Naive thymus-derived CD4-positive, alpha-beta T cell (primary cell): ENCODE results near the gene HEMK1. TPM values are rescaled to one million over a fixed set of nuclear protein-coding genes. Genes with fewer than 3 reads are reported as not detected.

Source experiments
- ATAC-seq: fragments of 150-1000 bp; cut with Tn5 transposase; 2 replicates; pipeline ENCODE4 v1.10.0; 2021; ENCODE audit warnings: mild to moderate bottlenecking, moderate library complexity
- CTCF ChIA-PET: fragments of 350-600 bp; sonication (Branson Sonifier 250); formaldehyde crosslinking; loops from one replicate; lab custom pipeline; 2021; ENCODE audit warnings: antibody characterized with exemption; lab: Charles Lee
- POLR2A ChIA-PET: fragments of 350-600 bp; sonication (Branson Sonifier 250); formaldehyde crosslinking; loops from one replicate; lab custom pipeline; 2021; ENCODE audit warnings: antibody characterized with exemption, inconsistent platforms; lab: Charles Lee
- DNase-seq, 9 donors: peaks; one replicate each; pipeline versions ENCODE4 v3.0.0 to v3.0.0-alpha.2; 2020 to 2022; ENCODE audit warnings: mixed read lengths in 1 of 9
- H3K27ac ChIP-seq: one replicate; pipeline ENCODE4 v1.7.0; 2013; ENCODE audit warnings: mild to moderate bottlenecking, low read depth, low read length, moderate library complexity
- H3K27me3 ChIP-seq, 2 donors: one replicate each; pipeline ENCODE4 v1.7.0; 2013; ENCODE audit warnings: low read length in 2 of 2, mild to moderate bottlenecking in 2 of 2, moderate library complexity in 2 of 2; ENCODE audit not compliant: control insufficient read depth in 2 of 2, insufficient read depth in 2 of 2
- H3K36me3 ChIP-seq, 3 experiments: 1 replicate in 2 of 3; 2 replicates in 1 of 3; pipeline ENCODE4 v1.7.0; 2013; ENCODE audit warnings: low read length in 3 of 3, mild to moderate bottlenecking in 3 of 3, moderate library complexity in 1 of 3; ENCODE audit not compliant: insufficient read depth in 3 of 3, control insufficient read depth in 2 of 3
- H3K4me1 ChIP-seq, 2 donors: one replicate each; pipeline ENCODE4 v1.7.0; 2013; ENCODE audit warnings: low read length in 2 of 2, mild to moderate bottlenecking in 2 of 2, moderate library complexity in 1 of 2; ENCODE audit not compliant: control insufficient read depth in 2 of 2, insufficient read depth in 2 of 2
- H3K4me3 ChIP-seq: 2 replicates; pipeline ENCODE4 v1.7.0; 2013; ENCODE audit warnings: mild to moderate bottlenecking, low read length
- H3K9me3 ChIP-seq, 3 experiments: 1 replicate in 2 of 3; 2 replicates in 1 of 3; pipeline ENCODE4 v1.7.0; 2013; ENCODE audit warnings: low read length in 3 of 3; ENCODE audit not compliant: control insufficient read depth in 2 of 3
- H3K27ac Mint-ChIP-seq, 9 donors: one replicate each; pipeline ENCODE4 v1.8.0; 2020 to 2022; ENCODE audit warnings: mixed read lengths in 9 of 9, mild to moderate bottlenecking in 8 of 9, moderate library complexity in 5 of 9, inconsistent platforms in 2 of 9
- H3K27me3 Mint-ChIP-seq, 5 donors: one replicate each; pipeline ENCODE4 v1.8.0; 2021 to 2022; ENCODE audit warnings: mixed read lengths in 5 of 5, mild to moderate bottlenecking in 1 of 5
- H3K36me3 Mint-ChIP-seq, 5 donors: one replicate each; pipeline ENCODE4 v1.8.0; 2020 to 2022; ENCODE audit warnings: mixed read lengths in 5 of 5, mild to moderate bottlenecking in 3 of 5, inconsistent platforms in 1 of 5
- H3K4me1 Mint-ChIP-seq, 7 donors: one replicate each; pipeline ENCODE4 v1.8.0; 2020 to 2022; ENCODE audit warnings: mixed read lengths in 7 of 7, mild to moderate bottlenecking in 3 of 7, inconsistent platforms in 1 of 7
- H3K4me3 Mint-ChIP-seq, 10 donors: one replicate each; pipeline ENCODE4 v1.8.0; 2020 to 2022; ENCODE audit warnings: mild to moderate bottlenecking in 10 of 10, mixed read lengths in 10 of 10, moderate library complexity in 6 of 10, inconsistent platforms in 2 of 10
- H3K9me3 Mint-ChIP-seq, 11 donors: one replicate each; pipeline ENCODE4 v1.8.0; 2020 to 2022; ENCODE audit warnings: mixed read lengths in 11 of 11, mild to moderate bottlenecking in 4 of 11, inconsistent platforms in 1 of 11, moderate library complexity in 1 of 11
- intact Hi-C, 2 donors: fragments of 100-400 bp; cut with micrococcal nuclease; formaldehyde crosslinking; loops; one replicate each; pipeline ENCODE4 v1.15.1; 2023
- polyA plus RNA-seq, 2 donors: library from polyadenylated mRNA; unstranded; fragments of 300-500 nt; fragmentation: Illumina TruSeq; gene quantifications; one replicate each; pipeline ENCODE4 v1.2.3, GENCODE V29; 2021
- total RNA-seq, 6 experiments: library from RNA in 5 of 6; stranded (reverse) in 5 of 6; gene quantifications; 1 replicate in 5 of 6; 2 replicates in 1 of 6; pipeline ENCODE4 v1.2.3 and lab custom pipeline; 2021 to 2026

HEMK1 gene
- total and polyA plus RNA-seq, 7 experiments from 2014 or later: 32.1 to 71.1 (median 40.1) TPM

DNA sequence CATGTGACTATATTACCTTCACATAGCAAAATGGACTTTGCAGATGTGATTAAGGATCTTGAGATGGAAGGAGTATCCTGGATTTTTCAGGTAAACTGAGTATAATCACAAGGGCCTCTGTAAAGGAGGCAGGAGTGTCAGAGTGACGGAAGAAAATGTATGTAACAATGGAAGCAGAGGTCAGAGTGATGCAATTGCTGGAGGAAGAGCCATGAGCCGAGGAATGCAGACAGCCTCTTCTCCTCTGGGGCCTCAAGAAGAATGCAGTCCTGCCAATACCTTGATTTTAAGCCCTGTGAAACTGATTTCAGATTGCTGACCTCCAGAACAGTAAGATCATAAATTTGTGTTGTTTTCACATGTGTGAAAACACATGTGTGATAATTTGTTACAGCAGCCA lies 15.1 kb downstream of the HEMK1 start:
- ChIA-PET CTCF (interaction anchor here (20.2 kb wide), 1 partner anchor 26 kb away, joined by 578 read pairs; the partner anchor contains the start of genes CISH and MAPKAPK3), POLR2A (interaction anchor here (6.7 to 21.2 kb wide), 2 partner anchors 15 to 24 kb away, joined by 47 to 730 read pairs; partner anchors contain the start of genes C3orf18, CISH, HEMK1 and MAPKAPK3)
- Histone ChIP-seq H3K9me3 (no peaks in the 10 kb centered on the region), H3K4me1 (peaks cover 33 to 44% of the 10 kb centered on the region in 2 donors), H3K4me3 (no peak overlapping the region), H3K36me3 (peaks cover 0 to 46% (median 0%) of the 10 kb centered on the region in 3 experiments), H3K27ac (no peak overlapping the region), H3K27me3 (no peaks in the 10 kb centered on the region)
- Mint-ChIP-seq H3K4me1 (peaks cover 29 to 80% (median 51%) of the 10 kb centered on the region in 7 donors), H3K27ac (peak overlapping the region in 8 of 9 donors; percentile 11 to 71 (median 36)), H3K36me3 (peaks cover 3 to 35% (median 7%) of the 10 kb centered on the region in 5 donors), H3K9me3 (no peaks in the 10 kb centered on the region), H3K27me3 (no peaks in the 10 kb centered on the region), H3K4me3 (no peak overlapping the region)
- intact Hi-C loops: no loop called here
- no peak for ATAC-seq
- no peak for DNase-seq

DNA sequence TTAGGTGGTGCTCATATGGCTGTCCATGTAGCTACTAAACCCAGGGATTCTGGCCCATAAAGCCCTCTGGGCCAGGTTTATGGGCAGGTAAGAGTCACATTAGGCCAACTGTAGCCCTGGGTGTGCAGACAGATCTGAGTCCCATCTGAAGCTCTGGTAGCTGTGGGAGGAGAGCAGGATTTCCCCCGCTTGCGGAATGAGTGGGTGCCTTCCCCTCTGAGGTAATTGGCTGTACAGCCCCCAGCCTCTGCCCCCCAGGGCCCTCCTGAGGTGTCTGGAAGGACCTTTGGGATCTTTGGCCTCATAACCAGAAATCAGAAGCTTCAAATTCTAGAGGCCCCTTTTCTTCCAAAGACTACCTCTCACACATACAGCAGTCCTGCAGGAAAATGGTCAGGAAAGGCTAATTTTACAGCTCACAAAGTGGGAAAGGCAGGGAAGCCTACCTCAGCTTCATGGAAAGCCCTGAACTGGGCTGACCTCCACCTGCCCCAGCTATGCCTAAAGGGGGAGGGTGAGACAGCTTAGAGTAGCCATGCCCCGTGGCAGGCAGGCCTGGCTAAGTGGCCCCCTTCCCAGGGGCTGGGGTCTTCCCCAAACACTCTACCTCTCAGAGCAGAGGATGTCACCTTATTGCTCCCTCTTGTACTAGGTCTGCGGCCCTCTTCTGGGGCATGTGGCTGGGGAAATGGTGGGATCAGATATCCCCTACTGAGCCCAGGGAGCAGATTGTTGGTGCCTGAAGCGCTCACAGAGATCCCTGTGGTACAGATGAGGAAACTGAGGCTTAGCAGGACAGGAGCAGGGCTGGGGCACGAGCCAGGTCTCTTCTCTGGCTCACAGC lies 16.8 kb downstream of the HEMK1 start:
- peak in 1 of 9 donors; percentile 45 for DNase-seq
- peaks cover 3 to 26% (median 5%) of the 10 kb centered on the region in 5 donors for H3K36me3 Mint-ChIP-seq
- no peaks in the 10 kb centered on the region for H3K27me3 Mint-ChIP-seq
- H3K4me1 ChIP-seq: peaks cover 41 to 44% of the 10 kb centered on the region in 2 donors
- intact Hi-C loops: no loop called here
- H3K4me3 ChIP-seq: no peak overlapping the region
- no peaks in the 10 kb centered on the region for H3K27me3 ChIP-seq
- CTCF ChIA-PET: interaction anchor here (0.7 to 11.1 kb wide), 5 partner anchors 9 to 68 kb away, joined by 3 to 268 read pairs (median 4); partner anchors contain the start of genes C3orf18, CISH, HEMK1 and MAPKAPK3
- H3K27ac ChIP-seq: no peak overlapping the region
- H3K9me3 Mint-ChIP-seq: no peaks in the 10 kb centered on the region
- POLR2A ChIA-PET: interaction anchor here (0.7 to 11.1 kb wide), 4 partner anchors 8 to 21 kb away, joined by 3 to 410 read pairs (median 67); partner anchors contain the start of genes C3orf18, CISH, HEMK1 and MAPKAPK3
- peaks cover 0 to 34% (median 0%) of the 10 kb centered on the region in 3 experiments for H3K36me3 ChIP-seq
- peaks cover 30 to 83% (median 54%) of the 10 kb centered on the region in 7 donors for H3K4me1 Mint-ChIP-seq
- no peak overlapping the region for H3K4me3 Mint-ChIP-seq
- no peaks in the 10 kb centered on the region for H3K9me3 ChIP-seq
- H3K27ac Mint-ChIP-seq: peak overlapping the region in 4 of 9 donors; percentile 19 to 82 (median 62)
- ATAC-seq: no peak

DNA sequence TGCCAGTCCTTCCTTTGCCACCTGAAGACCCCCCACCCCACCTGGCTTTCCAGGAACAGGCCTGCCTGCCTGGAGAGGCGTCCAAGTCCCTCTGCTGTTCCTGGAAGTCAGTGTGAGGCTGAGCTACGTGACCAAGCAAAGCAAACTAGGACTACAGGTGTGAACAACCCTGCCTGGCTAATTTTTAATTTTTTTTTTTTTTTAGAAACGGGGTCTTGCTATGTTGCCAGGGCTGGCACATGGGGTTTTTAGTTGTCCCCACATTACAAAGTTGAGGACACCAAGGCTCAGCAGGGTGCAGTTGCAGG lies 17.4 kb downstream of the HEMK1 start:
- Mint-ChIP-seq H3K27me3 (no peaks in the 10 kb centered on the region), H3K9me3 (no peaks in the 10 kb centered on the region), H3K4me1 (peaks cover 26 to 83% (median 53%) of the 10 kb centered on the region in 7 donors), H3K36me3 (peaks cover 0 to 22% (median 3%) of the 10 kb centered on the region in 5 donors), H3K27ac (peak overlapping the region in 5 of 9 donors; percentile 32 to 95 (median 82)), H3K4me3 (peak overlapping the region in 1 of 10 donors; percentile 67)
- ATAC-seq: no peak
- H3K36me3 ChIP-seq: peaks cover 0 to 28% (median 0%) of the 10 kb centered on the region in 3 experiments
- intact Hi-C loops: no loop called here
- H3K27me3 ChIP-seq: no peaks in the 10 kb centered on the region
- H3K9me3 ChIP-seq: no peaks in the 10 kb centered on the region
- peaks cover 41 to 44% of the 10 kb centered on the region in 2 donors for H3K4me1 ChIP-seq
- CTCF ChIA-PET: interaction anchor here (1.0 to 11.1 kb wide), 4 partner anchors 16 to 67 kb away, joined by 3 to 268 read pairs (median 49); partner anchors contain the start of genes C3orf18, CISH, HEMK1 and MAPKAPK3
- POLR2A ChIA-PET: interaction anchor here (1.1 to 11.1 kb wide), 3 partner anchors 11 to 21 kb away, joined by 3 to 410 read pairs (median 130); partner anchors contain the start of genes C3orf18, CISH, HEMK1 and MAPKAPK3
- H3K27ac ChIP-seq: no peak overlapping the region
- no peak overlapping the region for H3K4me3 ChIP-seq
- no peak for DNase-seq

DNA sequence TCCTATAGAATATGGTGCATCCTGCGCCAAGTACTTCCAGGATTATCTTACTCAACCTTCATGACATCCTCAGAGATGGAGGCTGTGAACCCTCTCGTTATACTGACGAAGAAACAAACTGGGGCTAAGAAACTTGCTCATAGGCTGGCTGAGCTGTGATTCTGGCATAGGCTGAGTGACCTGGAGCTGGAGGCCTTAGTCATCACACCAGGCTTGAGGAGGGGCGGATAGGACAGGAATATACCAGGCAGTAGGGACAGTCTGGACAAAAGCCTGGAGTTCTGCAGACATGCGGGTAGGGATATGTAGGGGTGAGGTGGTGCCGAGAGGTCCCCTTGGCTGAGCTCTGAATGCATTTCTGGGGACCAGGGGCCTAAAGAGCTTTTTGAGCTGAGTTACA lies 18.1 kb downstream of the HEMK1 start:
- Histone ChIP-seq H3K36me3 (peaks cover 0 to 22% (median 0%) of the 10 kb centered on the region in 3 experiments), H3K4me3 (no peak overlapping the region), H3K4me1 (peaks cover 42 to 47% of the 10 kb centered on the region in 2 donors), H3K9me3 (no peaks in the 10 kb centered on the region), H3K27ac (no peak overlapping the region), H3K27me3 (no peaks in the 10 kb centered on the region)
- no peak for ATAC-seq
- Mint-ChIP-seq H3K4me1 (peaks cover 27 to 85% (median 53%) of the 10 kb centered on the region in 7 donors), H3K27me3 (no peaks in the 10 kb centered on the region), H3K36me3 (peaks cover 0 to 20% (median 3%) of the 10 kb centered on the region in 5 donors), H3K9me3 (no peaks in the 10 kb centered on the region), H3K27ac (peak overlapping the region in 8 of 9 donors; percentile 37 to 95 (median 82)), H3K4me3 (peak overlapping the region in 7 of 10 donors; percentile 6 to 67 (median 25))
- DNase-seq: no peak
- CTCF ChIA-PET: interaction anchor here (0.9 to 11.1 kb wide), 4 partner anchors 11 to 24 kb away, joined by 3 to 268 read pairs (median 48); partner anchors contain the start of genes C3orf18, CISH, HEMK1 and MAPKAPK3
- POLR2A ChIA-PET: interaction anchor here (1.1 to 11.1 kb wide), 3 partner anchors 10 to 20 kb away, joined by 3 to 410 read pairs (median 130); partner anchors contain the start of genes C3orf18, CISH, HEMK1 and MAPKAPK3
- intact Hi-C loops: no loop called here

DNA sequence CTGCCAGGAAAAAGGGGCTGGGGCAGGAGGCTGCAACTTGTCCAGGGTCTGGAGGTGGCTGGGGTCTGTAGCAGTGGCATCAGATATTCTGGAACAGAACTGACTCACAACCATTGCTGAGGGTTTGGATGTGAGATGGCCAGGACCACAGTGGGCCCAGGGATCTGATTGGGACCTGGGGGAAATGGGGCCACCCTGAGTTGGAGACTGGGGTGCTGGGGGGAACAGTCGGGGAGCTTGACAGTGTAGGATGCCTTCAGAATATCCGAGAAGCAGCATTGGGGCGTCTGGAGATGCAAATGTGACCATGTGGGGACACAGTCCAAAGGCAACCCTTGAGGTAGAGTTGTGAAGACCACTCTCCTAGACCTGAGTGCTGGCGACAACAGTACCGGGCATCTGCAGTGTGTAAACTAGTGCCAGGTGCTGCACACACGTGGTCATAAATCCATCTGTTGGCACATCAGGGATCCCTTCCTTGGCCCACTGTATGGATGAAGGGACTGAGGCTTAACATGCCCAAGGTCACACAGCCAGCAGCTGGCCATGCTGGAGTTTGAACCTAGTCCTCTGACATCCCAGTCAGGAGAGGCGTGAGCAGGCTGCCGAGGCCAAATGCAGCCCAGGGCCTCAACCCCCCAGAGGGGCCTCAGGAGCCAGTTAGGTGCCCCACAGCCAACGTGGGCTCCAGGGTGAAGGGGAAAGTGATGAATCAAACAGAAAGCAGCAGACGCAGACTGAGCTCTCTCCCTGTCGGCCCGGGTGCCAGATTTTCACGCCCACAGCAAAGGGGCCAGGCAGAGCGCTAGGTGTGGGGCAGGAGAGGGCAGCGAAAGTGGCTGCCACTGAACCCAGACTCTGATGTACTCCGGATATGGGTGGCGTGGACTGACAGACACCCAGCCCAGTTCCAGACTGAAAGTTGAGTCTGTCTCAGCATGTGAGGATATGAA lies 18.8 kb downstream of the HEMK1 start:
- ChIA-PET CTCF (interaction anchor here (0.9 to 11.1 kb wide), 3 partner anchors 12 to 23 kb away, joined by 3 to 268 read pairs (median 94); partner anchors contain the start of genes C3orf18, CISH, HEMK1 and MAPKAPK3), POLR2A (interaction anchor here (0.7 to 11.1 kb wide), 5 partner anchors 9 to 801 kb away, joined by 3 to 410 read pairs (median 78); partner anchors contain the start of genes C3orf18, CISH, HEMK1 and MAPKAPK3)
- intact Hi-C loops: no loop called here
- H3K4me3 Mint-ChIP-seq: peak overlapping the region; percentile 25 to 69 (median 58)
- peak overlapping the region; percentile 67 to 95 (median 83) for H3K27ac Mint-ChIP-seq
- ATAC-seq (peak; percentile 62), DNase-seq (peak in 1 of 9 donors; percentile 80)
- peaks cover 0 to 19% (median 3%) of the 10 kb centered on the region in 5 donors for H3K36me3 Mint-ChIP-seq
- peaks cover 30 to 88% (median 60%) of the 10 kb centered on the region in 7 donors for H3K4me1 Mint-ChIP-seq
- H3K27me3 ChIP-seq: no peaks in the 10 kb centered on the region
- peaks cover 42 to 55% of the 10 kb centered on the region in 2 donors for H3K4me1 ChIP-seq
- no peaks in the 10 kb centered on the region for H3K27me3 Mint-ChIP-seq
- H3K36me3 ChIP-seq: peaks cover 0 to 15% (median 0%) of the 10 kb centered on the region in 3 experiments
- no peaks in the 10 kb centered on the region for H3K9me3 ChIP-seq
- H3K4me3 ChIP-seq: no peak overlapping the region
- peak overlapping the region; percentile 62 for H3K27ac ChIP-seq
- no peaks in the 10 kb centered on the region for H3K9me3 Mint-ChIP-seq
